Uterus (tissue), 2 donors: ENCODE measurements around the gene ALG11.

Experiments used
- POLR2A ChIP-seq, 2 donors: fragments of 450-650 bp; IDR thresholded peaks; one replicate each; pipeline ENCODE4 v1.6.1; 2016; ENCODE audit warnings: antibody characterized with exemption in 2 of 2, mild to moderate bottlenecking in 1 of 2, moderate library complexity in 1 of 2
- TF ChIP-seq, protein P1 (sequence below), 4 experiments: fragments of 200-600 bp in 2 of 4; fragments of 450-650 bp in 2 of 4; sonication (generic) in 2 of 4; IDR thresholded peaks; one replicate each; pipeline ENCODE4 v1.5.1; 2016 to 2019; ENCODE audit warnings: antibody characterized with exemption in 4 of 4, mild to moderate bottlenecking in 2 of 4, moderate library complexity in 1 of 4

GRCh38 chr13:51976890-51977289, 35.3 kb upstream of the ALG11 start:
- TF ChIP-seq, protein P1, sequence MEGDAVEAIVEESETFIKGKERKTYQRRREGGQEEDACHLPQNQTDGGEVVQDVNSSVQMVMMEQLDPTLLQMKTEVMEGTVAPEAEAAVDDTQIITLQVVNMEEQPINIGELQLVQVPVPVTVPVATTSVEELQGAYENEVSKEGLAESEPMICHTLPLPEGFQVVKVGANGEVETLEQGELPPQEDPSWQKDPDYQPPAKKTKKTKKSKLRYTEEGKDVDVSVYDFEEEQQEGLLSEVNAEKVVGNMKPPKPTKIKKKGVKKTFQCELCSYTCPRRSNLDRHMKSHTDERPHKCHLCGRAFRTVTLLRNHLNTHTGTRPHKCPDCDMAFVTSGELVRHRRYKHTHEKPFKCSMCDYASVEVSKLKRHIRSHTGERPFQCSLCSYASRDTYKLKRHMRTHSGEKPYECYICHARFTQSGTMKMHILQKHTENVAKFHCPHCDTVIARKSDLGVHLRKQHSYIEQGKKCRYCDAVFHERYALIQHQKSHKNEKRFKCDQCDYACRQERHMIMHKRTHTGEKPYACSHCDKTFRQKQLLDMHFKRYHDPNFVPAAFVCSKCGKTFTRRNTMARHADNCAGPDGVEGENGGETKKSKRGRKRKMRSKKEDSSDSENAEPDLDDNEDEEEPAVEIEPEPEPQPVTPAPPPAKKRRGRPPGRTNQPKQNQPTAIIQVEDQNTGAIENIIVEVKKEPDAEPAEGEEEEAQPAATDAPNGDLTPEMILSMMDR (IDR thresholded peaks at IDR 0.05) = no peak
- TF ChIP-seq POLR2A (IDR thresholded peaks at IDR 0.05) = no peak
